A549 (cell line): Measurements from ENCODE around the gene LCE3E.

ENCODE experiments used
- CBX2 ChIP-seq: fragments of 200-600 bp; sonication (generic); IDR thresholded peaks from 2 replicates; pipeline ENCODE4 v1.6.1; 2016; ENCODE audit warnings: low read depth, mild to moderate bottlenecking, borderline replicate concordance
- CTCF ChIP-seq: fragments of >200 bp; sonication (Bioruptor Twin); formaldehyde crosslinking; IDR thresholded peaks from 3 replicates; pipeline ENCODE4 v1.5.1; 2016
- ELK1 ChIP-seq: fragments of 150-350 bp; IDR thresholded peaks from 2 replicates; pipeline ENCODE4 v1.6.1; 2014; ENCODE audit warnings: low read depth, mild to moderate bottlenecking, low read length
- EP300 ChIP-seq, 2 experiments: fragments of >200 bp; sonication (Bioruptor Twin); formaldehyde crosslinking; IDR thresholded peaks; 2 replicates in 1 of 2; 3 replicates in 1 of 2; pipeline ENCODE4 v1.6.1; 2016 to 2017
- FOXS1 ChIP-seq: fragments of 250-450 bp; sonication (Bioruptor Pico); IDR thresholded peaks from 2 replicates; pipeline ENCODE4 v1.5.0; 2020; ENCODE audit warnings: mild to moderate bottlenecking, moderate library complexity
- MAX ChIP-seq: IDR thresholded peaks from 2 replicates; pipeline ENCODE4 v1.6.1; 2012
- MAZ ChIP-seq: fragments of 150-350 bp; IDR thresholded peaks from 2 replicates; pipeline ENCODE4 v1.6.1; 2014; ENCODE audit warnings: antibody characterized with exemption, low read depth, low read length, borderline replicate concordance
- MYC ChIP-seq: IDR thresholded peaks from 2 replicates; pipeline ENCODE4 v1.6.1; 2012; ENCODE audit warnings: mild to moderate bottlenecking, inconsistent platforms, low read length, improper control_type of control experiment, borderline replicate concordance
- NR3C1 ChIP-seq: fragments of >200 bp; sonication (Bioruptor Twin); formaldehyde crosslinking; IDR thresholded peaks from 3 replicates; pipeline ENCODE4 v1.6.1; 2017
- POLR2A ChIP-seq: IDR thresholded peaks from 2 replicates; pipeline ENCODE4 v1.6.1; 2012; ENCODE audit warnings: mild to moderate bottlenecking, low read length
- REST ChIP-seq: fragments of 200-600 bp; sonication (generic); IDR thresholded peaks from 2 replicates; pipeline ENCODE4 v1.6.1; 2016; ENCODE audit warnings: antibody characterized with exemption, mild to moderate bottlenecking, moderate library complexity
- RFX5 ChIP-seq: fragments of 450-650 bp; IDR thresholded peaks from 2 replicates; pipeline ENCODE4 v1.7.1; 2014; ENCODE audit warnings: antibody characterized with exemption, mild to moderate bottlenecking, moderate library complexity
- RNF2 ChIP-seq: fragments of 200-600 bp; sonication (generic); IDR thresholded peaks from 2 replicates; pipeline ENCODE4 v1.6.1; 2016; ENCODE audit warnings: low read depth, mild to moderate bottlenecking, antibody characterized with exemption, moderate library complexity, borderline replicate concordance
- ZFP36 ChIP-seq: fragments of 450-650 bp; IDR thresholded peaks from 2 replicates; pipeline ENCODE4 v1.6.1; 2014; ENCODE audit warnings: borderline replicate concordance; ENCODE audit not compliant: partially characterized antibody

DNA sequence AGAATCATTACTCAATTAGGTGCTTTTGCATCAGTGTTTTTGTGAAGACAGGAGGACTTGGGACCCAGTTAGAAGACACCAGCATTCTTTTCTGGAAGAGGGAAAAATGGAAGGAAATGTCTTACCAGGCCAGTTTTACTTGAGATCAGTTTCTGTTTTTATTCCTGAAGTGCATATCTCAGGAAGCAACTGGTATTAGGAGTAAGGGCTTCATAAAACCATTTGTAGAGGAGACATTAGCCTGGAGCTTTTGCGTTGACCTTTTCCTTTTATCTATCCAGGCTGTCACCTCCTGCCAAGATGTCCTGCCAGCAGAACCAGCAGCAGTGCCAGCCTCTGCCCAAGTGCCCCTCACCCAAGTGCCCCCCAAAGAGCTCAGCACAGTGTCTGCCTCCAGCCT lies 46.9 kb upstream of the LCE3E start, which contains the start of gene LCE3B:
- no peak for TF ChIP-seq RFX5
- TF ChIP-seq CTCF = no peak
- no peak for TF ChIP-seq ZFP36
- no peak for TF ChIP-seq MAX
- TF ChIP-seq EP300 (IDR thresholded peaks at IDR 0.05) = no peak
- TF ChIP-seq RNF2 = no peak
- no peak for TF ChIP-seq POLR2A
- TF ChIP-seq CBX2 = no peak
- TF ChIP-seq ELK1 = no peak
- TF ChIP-seq MYC = no peak
- no peak for TF ChIP-seq MAZ
- TF ChIP-seq NR3C1 = no peak
- TF ChIP-seq FOXS1 (CRISPR knock-in tag) = no peak
- no peak for TF ChIP-seq REST
